ENCODE results near the gene ONECUT3.

DNA sequence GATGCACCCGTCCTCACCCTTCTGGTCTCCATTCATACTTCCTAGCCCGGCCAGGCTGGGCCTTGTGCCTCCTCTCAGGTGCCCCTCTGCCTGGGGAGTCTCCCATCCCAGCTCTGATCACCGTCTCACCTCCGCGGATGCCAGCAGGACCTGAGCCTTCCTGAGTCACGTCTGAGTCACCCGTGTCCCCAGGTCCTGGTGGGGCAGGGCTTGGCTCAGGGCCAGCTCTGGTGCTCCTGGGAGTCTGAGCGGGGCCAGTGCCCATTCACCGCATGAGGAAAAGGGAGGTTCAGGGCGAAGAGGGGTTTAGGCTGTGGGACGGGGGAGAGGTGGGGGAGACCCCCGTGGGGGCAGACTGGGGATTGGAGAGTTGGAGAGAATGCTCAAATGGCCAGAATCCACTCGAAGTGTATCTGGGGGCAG lies 58.2 kb downstream of the ONECUT3 start:
- TF ChIP-seq, protein P1, sequence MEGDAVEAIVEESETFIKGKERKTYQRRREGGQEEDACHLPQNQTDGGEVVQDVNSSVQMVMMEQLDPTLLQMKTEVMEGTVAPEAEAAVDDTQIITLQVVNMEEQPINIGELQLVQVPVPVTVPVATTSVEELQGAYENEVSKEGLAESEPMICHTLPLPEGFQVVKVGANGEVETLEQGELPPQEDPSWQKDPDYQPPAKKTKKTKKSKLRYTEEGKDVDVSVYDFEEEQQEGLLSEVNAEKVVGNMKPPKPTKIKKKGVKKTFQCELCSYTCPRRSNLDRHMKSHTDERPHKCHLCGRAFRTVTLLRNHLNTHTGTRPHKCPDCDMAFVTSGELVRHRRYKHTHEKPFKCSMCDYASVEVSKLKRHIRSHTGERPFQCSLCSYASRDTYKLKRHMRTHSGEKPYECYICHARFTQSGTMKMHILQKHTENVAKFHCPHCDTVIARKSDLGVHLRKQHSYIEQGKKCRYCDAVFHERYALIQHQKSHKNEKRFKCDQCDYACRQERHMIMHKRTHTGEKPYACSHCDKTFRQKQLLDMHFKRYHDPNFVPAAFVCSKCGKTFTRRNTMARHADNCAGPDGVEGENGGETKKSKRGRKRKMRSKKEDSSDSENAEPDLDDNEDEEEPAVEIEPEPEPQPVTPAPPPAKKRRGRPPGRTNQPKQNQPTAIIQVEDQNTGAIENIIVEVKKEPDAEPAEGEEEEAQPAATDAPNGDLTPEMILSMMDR (conservative IDR thresholded peaks at IDR 0.05; ENCODE audit: low read length): no peak
- TF ChIP-seq EZH2phosphoT487 (IDR thresholded peaks at IDR 0.05; ENCODE audit: borderline replicate concordance, low read depth, low read length): no peak

Measured in OCI-LY7 (cell line).